Posterior cingulate gyrus (tissue), 11 donors: ENCODE results near the gene ALOX15.
"Not testable (repeated sequence)": the region's sequence is repeated elsewhere in the genome, so short reads cannot be mapped to it uniquely, and the experiment has no call there.

Source experiments
- DNase-seq, 10 donors: peaks; one replicate each; pipeline versions ENCODE4 v3.0.0 to v3.0.0-alpha.2; 2020 to 2021; ENCODE audit warnings: mixed read lengths in 3 of 10
- intact Hi-C: fragments of 100-400 bp; cut with DNase I; formaldehyde crosslinking; loops from one replicate; pipeline ENCODE4 v1.15.1; 2023

Gene ALOX15

GRCh38 chr17:4655933-4656332 is 14.5 kb upstream of the ALOX15 start:
- intact Hi-C loops, DNase-seq: not testable (repeated sequence)

- DNase-seq: no peak
- intact Hi-C loops: no loop called here
These were observed 11.5 kb upstream of the ALOX15 start for GRCh38 chr17:4652997-4653396.

- DNase-seq: no peak
- intact Hi-C loops: no loop called here
These were observed 7.3 kb upstream of the ALOX15 start for GRCh38 chr17:4648741-4649140.

- intact Hi-C loops: no loop called here
- peak in 2 of 10 donors; percentile 15 to 35 for DNase-seq
These were observed 4.2 kb upstream of the ALOX15 start for GRCh38 chr17:4645642-4646041.

GRCh38 chr17:4643676-4644075 is 2.2 kb upstream of the ALOX15 start:
- intact Hi-C loops: no loop called here
- DNase-seq: no peak

- intact Hi-C loops: no loop called here
- DNase-seq: no peak
These were observed 808 bp upstream of the ALOX15 start for GRCh38 chr17:4642286-4642685.

GRCh38 chr17:4640569-4641188 is 799 bp downstream of the ALOX15 start:
- DNase-seq: peak in 1 of 10 donors; percentile 38
- intact Hi-C loops: not testable (repeated sequence)

- intact Hi-C loops: not testable (repeated sequence)
These were observed 2.0 kb downstream of the ALOX15 start for GRCh38 chr17:4639301-4640059.

GRCh38 chr17:4638766-4639165 is 2.7 kb downstream of the ALOX15 start:
- intact Hi-C loops: not testable (repeated sequence)
- DNase-seq: peak in 1 of 10 donors; percentile 17

More at GRCh38 chr17:4639301-4640059, 2.0 kb downstream of the ALOX15 start:
- peak in 1 of 10 donors; percentile 61 for DNase-seq

- DNase-seq: peak in 1 of 10 donors; percentile 75
- intact Hi-C loops: no loop called here
These were observed 4.9 kb downstream of the ALOX15 start for GRCh38 chr17:4636474-4637100.

GRCh38 chr17:4635823-4636375 is 5.6 kb downstream of the ALOX15 start:
- intact Hi-C loops: no loop called here
- peak in 5 of 10 donors; percentile 13 to 86 (median 72) for DNase-seq

GRCh38 chr17:4634976-4635375 is 6.5 kb downstream of the ALOX15 start:
- intact Hi-C loops: no loop called here
- DNase-seq: peak in 1 of 10 donors; percentile 20

GRCh38 chr17:4633643-4634042 is 7.8 kb downstream of the ALOX15 start:
- intact Hi-C loops: no loop called here
- no peak for DNase-seq

GRCh38 chr17:4632581-4632920 is 8.9 kb downstream of the ALOX15 start:
- intact Hi-C loops: no loop called here
- DNase-seq: peak in 1 of 10 donors; percentile 6

GRCh38 chr17:4631836-4632580 is 9.5 kb downstream of the ALOX15 start:
- peak in 1 of 10 donors; percentile 73 for DNase-seq
- intact Hi-C loops: no loop called here

GRCh38 chr17:4631431-4631830 is 10.0 kb downstream of the ALOX15 start:
- intact Hi-C loops: no loop called here
- peak in 1 of 10 donors; percentile 23 for DNase-seq

GRCh38 chr17:4626734-4627256 is 14.7 kb downstream of the ALOX15 start:
- DNase-seq: peak in 1 of 10 donors; percentile 11
- intact Hi-C loops: loop anchor here (1.0 to 2.0 kb wide), 2 partner anchors 60 to 206 kb away; no protein-coding TSS in a partner anchor

- peak in 1 of 10 donors; percentile 26 for DNase-seq
- intact Hi-C loops: no loop called here
These were observed 16.3 kb downstream of the ALOX15 start for GRCh38 chr17:4625181-4625617.

GRCh38 chr17:4624451-4624911 is 17.0 kb downstream of the ALOX15 start:
- DNase-seq, intact Hi-C loops: not testable (repeated sequence)

GRCh38 chr17:4623249-4623648 is 18.2 kb downstream of the ALOX15 start:
- peak in 1 of 10 donors; percentile 8 for DNase-seq
- intact Hi-C loops: no loop called here
